ENCODE data around the gene TMEM151B. TPM values are rescaled to one million over a fixed set of nuclear protein-coding genes. Genes with fewer than 3 reads are reported as not detected.

Gene TMEM151B
- total and polyA plus RNA-seq, 9 of the 15 experiments (the other 6 are each of a cell fraction or from before 2014, with no cell fraction given) = not detected

DNA sequence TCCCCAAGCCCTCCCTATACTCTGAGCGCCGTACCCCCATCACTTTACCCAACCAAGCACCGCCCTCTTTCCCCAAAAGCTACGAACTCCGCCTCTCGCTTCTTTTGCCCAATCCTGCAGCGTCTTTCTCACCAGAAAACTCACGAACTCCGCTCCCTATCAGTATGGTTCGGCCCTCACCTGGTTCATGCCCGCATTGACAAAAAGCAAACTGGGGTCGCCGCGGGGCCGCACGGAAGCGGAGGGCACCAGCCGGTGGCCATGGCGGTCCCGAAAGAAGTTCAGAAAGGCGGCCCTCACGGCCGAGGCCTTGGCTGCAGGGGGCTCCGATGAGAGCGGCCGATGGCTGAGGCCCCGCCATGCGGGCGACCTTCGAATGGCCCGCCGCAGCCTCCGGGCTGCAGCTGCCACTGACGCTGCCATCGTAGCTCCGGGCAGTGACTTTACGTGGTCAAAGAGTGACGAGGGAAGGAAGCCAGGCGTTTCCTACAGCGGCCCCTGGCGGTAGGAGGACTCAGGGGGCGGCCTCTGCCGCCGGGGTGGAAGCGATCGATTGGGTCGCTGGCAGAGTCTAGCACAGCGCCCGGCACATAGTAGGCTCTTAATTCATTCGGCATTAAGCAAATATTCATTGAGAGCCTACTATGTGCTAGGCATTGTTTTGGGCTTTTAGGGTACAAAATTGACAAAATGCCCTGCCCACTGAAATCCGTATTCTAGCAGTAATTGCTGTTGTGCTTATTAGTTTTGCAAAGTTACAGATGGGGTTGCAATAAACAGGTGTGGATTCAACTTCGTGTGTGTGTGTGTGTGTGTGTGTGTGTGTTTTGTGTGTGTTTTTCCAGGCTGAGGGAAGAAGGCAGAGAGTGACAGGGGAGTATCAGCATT, 42.9 kb downstream of the TMEM151B start, which contains the start of gene AARS2 (continued):
- TF ChIP-seq, protein P1, sequence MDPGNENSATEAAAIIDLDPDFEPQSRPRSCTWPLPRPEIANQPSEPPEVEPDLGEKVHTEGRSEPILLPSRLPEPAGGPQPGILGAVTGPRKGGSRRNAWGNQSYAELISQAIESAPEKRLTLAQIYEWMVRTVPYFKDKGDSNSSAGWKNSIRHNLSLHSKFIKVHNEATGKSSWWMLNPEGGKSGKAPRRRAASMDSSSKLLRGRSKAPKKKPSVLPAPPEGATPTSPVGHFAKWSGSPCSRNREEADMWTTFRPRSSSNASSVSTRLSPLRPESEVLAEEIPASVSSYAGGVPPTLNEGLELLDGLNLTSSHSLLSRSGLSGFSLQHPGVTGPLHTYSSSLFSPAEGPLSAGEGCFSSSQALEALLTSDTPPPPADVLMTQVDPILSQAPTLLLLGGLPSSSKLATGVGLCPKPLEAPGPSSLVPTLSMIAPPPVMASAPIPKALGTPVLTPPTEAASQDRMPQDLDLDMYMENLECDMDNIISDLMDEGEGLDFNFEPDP (CRISPR knock-in tag; IDR thresholded peaks at IDR 0.05) = no peak
- peak; percentile 25; the same call in 1 of the 2 replicates for TF ChIP-seq NCOR1 (IDR thresholded peaks at IDR 0.05)
- TF ChIP-seq SMAD4 (CRISPR knock-in tag; conservative IDR thresholded peaks at IDR 0.05) = peak; percentile 81; the same call in 1 of the 2 replicates
- TF ChIP-seq, protein P2, sequence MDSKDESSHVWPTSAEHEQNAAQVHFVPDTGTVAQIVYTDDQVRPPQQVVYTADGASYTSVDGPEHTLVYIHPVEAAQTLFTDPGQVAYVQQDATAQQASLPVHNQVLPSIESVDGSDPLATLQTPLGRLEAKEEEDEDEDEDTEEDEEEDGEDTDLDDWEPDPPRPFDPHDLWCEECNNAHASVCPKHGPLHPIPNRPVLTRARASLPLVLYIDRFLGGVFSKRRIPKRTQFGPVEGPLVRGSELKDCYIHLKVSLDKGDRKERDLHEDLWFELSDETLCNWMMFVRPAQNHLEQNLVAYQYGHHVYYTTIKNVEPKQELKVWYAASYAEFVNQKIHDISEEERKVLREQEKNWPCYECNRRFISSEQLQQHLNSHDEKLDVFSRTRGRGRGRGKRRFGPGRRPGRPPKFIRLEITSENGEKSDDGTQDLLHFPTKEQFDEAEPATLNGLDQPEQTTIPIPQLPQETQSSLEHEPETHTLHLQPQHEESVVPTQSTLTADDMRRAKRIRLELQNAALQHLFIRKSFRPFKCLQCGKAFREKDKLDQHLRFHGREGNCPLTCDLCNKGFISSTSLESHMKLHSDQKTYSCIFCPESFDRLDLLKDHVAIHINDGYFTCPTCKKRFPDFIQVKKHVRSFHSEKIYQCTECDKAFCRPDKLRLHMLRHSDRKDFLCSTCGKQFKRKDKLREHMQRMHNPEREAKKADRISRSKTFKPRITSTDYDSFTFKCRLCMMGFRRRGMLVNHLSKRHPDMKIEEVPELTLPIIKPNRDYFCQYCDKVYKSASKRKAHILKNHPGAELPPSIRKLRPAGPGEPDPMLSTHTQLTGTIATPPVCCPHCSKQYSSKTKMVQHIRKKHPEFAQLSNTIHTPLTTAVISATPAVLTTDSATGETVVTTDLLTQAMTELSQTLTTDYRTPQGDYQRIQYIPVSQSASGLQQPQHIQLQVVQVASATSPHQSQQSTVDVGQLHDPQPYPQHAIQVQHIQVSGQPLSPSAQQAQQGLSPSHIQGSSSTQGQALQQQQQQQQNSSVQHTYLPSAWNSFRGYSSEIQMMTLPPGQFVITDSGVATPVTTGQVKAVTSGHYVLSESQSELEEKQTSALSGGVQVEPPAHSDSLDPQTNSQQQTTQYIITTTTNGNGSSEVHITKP (IDR thresholded peaks at IDR 0.05; ENCODE audit: partially characterized antibody) = peak; percentile 22
- no peak for TF ChIP-seq ZFP30 (CRISPR knock-in tag; IDR thresholded peaks at IDR 0.05; ENCODE audit: borderline replicate concordance)
- TF ChIP-seq HDAC6 (IDR thresholded peaks at IDR 0.05; ENCODE audit: low read depth, low read length) = no peak
- TF ChIP-seq NR2C2 (CRISPR knock-in tag; IDR thresholded peaks at IDR 0.05) = peak; percentile 72
- peak; percentile 79 for TF ChIP-seq NR2C2 (tag; IDR thresholded peaks at IDR 0.05)
- TF ChIP-seq, protein P3, sequence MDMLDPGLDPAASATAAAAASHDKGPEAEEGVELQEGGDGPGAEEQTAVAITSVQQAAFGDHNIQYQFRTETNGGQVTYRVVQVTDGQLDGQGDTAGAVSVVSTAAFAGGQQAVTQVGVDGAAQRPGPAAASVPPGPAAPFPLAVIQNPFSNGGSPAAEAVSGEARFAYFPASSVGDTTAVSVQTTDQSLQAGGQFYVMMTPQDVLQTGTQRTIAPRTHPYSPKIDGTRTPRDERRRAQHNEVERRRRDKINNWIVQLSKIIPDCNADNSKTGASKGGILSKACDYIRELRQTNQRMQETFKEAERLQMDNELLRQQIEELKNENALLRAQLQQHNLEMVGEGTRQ (CRISPR knock-in tag; IDR thresholded peaks at IDR 0.05) = no peak
- TF ChIP-seq ZC3H8 (IDR thresholded peaks at IDR 0.05) = no peak
- TF ChIP-seq ZNF75A (CRISPR knock-in tag; IDR thresholded peaks at IDR 0.05) = no peak
- peak; percentile 83 for TF ChIP-seq SMAD1 (IDR thresholded peaks at IDR 0.05; ENCODE audit: low read depth, low read length, partially characterized antibody)
- TF ChIP-seq ZKSCAN8 (CRISPR knock-in tag; IDR thresholded peaks at IDR 0.05) = no peak
- no peak for TF ChIP-seq ZNF316 (IDR thresholded peaks at IDR 0.05)
- TF ChIP-seq RAD21 (CRISPR knock-in tag; conservative IDR thresholded peaks at IDR 0.05 in 1 of 2, IDR thresholded peaks at IDR 0.05 in 1 of 2) = peak in 1 of 2 experiments; percentile 16; a peak in 1 of 4 replicates
- peak; percentile 94 for TF ChIP-seq SP2 (IDR thresholded peaks at IDR 0.05; ENCODE audit: extremely low read depth, low read depth, low read length, poor library complexity, severe bottlenecking)
- no peak for TF ChIP-seq PTTG1 (tag; IDR thresholded peaks at IDR 0.05; ENCODE audit: low read depth)
- peak in 1 of 2 experiments; percentile 86; a peak in 2 of 4 replicates for TF ChIP-seq TEAD1 (CRISPR knock-in tag; IDR thresholded peaks at IDR 0.05)
- TF ChIP-seq ZNF12 (CRISPR knock-in tag; IDR thresholded peaks at IDR 0.05) = peak; percentile 87

Measured in K562 (cell line).